Smooth muscle cell (in vitro differentiated cells): Measurements from ENCODE around the gene KCNIP3. TPM values are rescaled to one million over a fixed set of nuclear protein-coding genes. Genes with fewer than 3 reads are reported as not detected.

ENCODE experiments used
- DNase-seq: peaks from one replicate; lab custom pipeline; 2025; ENCODE audit not compliant: unreplicated experiment; lab: John Stamatoyannopoulos, UW
- H2AFZ ChIP-seq: fragments of 200-600 bp; sonication (generic); 2 replicates; pipeline ENCODE4 v1.6.0; 2016; ENCODE audit warnings: antibody characterized with exemption, low read depth, mild to moderate bottlenecking
- H3F3A ChIP-seq: fragments of 200-600 bp; sonication (generic); 2 replicates; pipeline ENCODE4 v1.6.0; 2017; ENCODE audit warnings: antibody characterized with exemption, low read depth
- H3K27ac ChIP-seq: fragments of 200-600 bp; sonication (generic); 2 replicates; pipeline ENCODE4 v1.5.1; 2016; ENCODE audit warnings: low read depth, mild to moderate bottlenecking
- H3K27me3 ChIP-seq: fragments of 200-600 bp; sonication (generic); 2 replicates; pipeline ENCODE4 v1.6.1; 2016; ENCODE audit warnings: low read depth, mild to moderate bottlenecking
- H3K36me3 ChIP-seq: fragments of 200-600 bp; sonication (generic); 2 replicates; pipeline ENCODE4 v1.5.1; 2016; ENCODE audit warnings: low read depth
- H3K4me1 ChIP-seq: fragments of 200-600 bp; sonication (generic); 2 replicates; pipeline ENCODE4 v1.5.1; 2016; ENCODE audit warnings: low read depth
- H3K4me2 ChIP-seq: fragments of 200-600 bp; sonication (generic); 2 replicates; pipeline ENCODE4 v1.6.0; 2016; ENCODE audit warnings: mild to moderate bottlenecking
- H3K4me3 ChIP-seq: fragments of 200-600 bp; sonication (generic); 2 replicates; pipeline ENCODE4 v1.5.1; 2016; ENCODE audit warnings: mild to moderate bottlenecking
- H3K79me2 ChIP-seq: fragments of 200-600 bp; sonication (generic); 2 replicates; pipeline ENCODE4 v1.6.0; 2016; ENCODE audit warnings: low read depth, mild to moderate bottlenecking
- H3K9ac ChIP-seq: fragments of 200-600 bp; sonication (generic); 2 replicates; pipeline ENCODE4 v1.6.0; 2016; ENCODE audit warnings: low read depth
- H3K9me3 ChIP-seq: fragments of 200-600 bp; sonication (generic); replicated peaks from 2 replicates; pipeline ENCODE4 v1.5.1; 2016; ENCODE audit warnings: low read depth
- H4K20me1 ChIP-seq: fragments of 200-600 bp; sonication (generic); 2 replicates; pipeline ENCODE4 v1.6.0; 2016; ENCODE audit warnings: low read depth
- CTCF ChIP-seq: fragments of 200-600 bp; sonication (generic); IDR thresholded peaks from 2 replicates; pipeline ENCODE4 v1.5.1; 2017; ENCODE audit warnings: borderline replicate concordance, mild to moderate bottlenecking, antibody characterized with exemption; ENCODE audit not compliant: insufficient read depth, poor library complexity, severe bottlenecking
- WGBS: methylation state at CpG from one replicate; pipeline ENCODE4 v1.1.7; 2016; ENCODE audit warnings: low lambda C conversion rate; 5-methylcytosine and 5-hydroxymethylcytosine counted together
- polyA plus RNA-seq: library from polyadenylated mRNA; unstranded; fragments of >200 nt; fragmentation: Nextera tagmentation; extraction: Ambion mirVana; gene quantifications from 2 replicates; pipeline ENCODE4 v1.2.1, GENCODE V29; 2016
- total RNA-seq: library from RNA; depleted of rRNA; stranded (reverse); fragments of >200 nt; gene quantifications from 2 replicates; pipeline ENCODE4 v1.2.3, GENCODE V29; 2014

The KCNIP3 gene
- total and polyA plus RNA-seq, 2 experiments from 2014 or later: 1.1 to 7.6 TPM

GRCh38 chr2:95350774-95351597, 53.8 kb downstream of the KCNIP3 start:
- Histone ChIP-seq H3K9ac (no peak overlapping the region), H3K27ac (no peak overlapping the region), H3K4me2 (no peak overlapping the region), H3F3A (no peaks in the 10 kb centered on the region), H4K20me1 (no peaks in the 10 kb centered on the region), H3K79me2 (no peaks in the 10 kb centered on the region), H3K4me1 (no peaks in the 10 kb centered on the region), H3K27me3 (peaks cover 5% of the 10 kb centered on the region), H3K9me3 (no peaks in the 10 kb centered on the region), H2AFZ (no peak overlapping the region), H3K36me3 (no peaks in the 10 kb centered on the region), H3K4me3 (no peak overlapping the region)
- TF ChIP-seq CTCF: no peak
- 85% methylated on average over 13 of the region's 13 CpGs for WGBS
- no peak for DNase-seq

GRCh38 chr2:95351598-95351915, 54.4 kb downstream of the KCNIP3 start:
- H4K20me1 ChIP-seq: no peaks in the 10 kb centered on the region
- H3K9ac ChIP-seq: no peak overlapping the region
- H3K27ac ChIP-seq: no peak overlapping the region
- H3K4me2 ChIP-seq: no peak overlapping the region
- no peak overlapping the region for H3K4me3 ChIP-seq
- no peak for TF ChIP-seq CTCF
- WGBS: 71% methylated on average over 4 of the region's 4 CpGs
- no peaks in the 10 kb centered on the region for H3K36me3 ChIP-seq
- no peaks in the 10 kb centered on the region for H3K4me1 ChIP-seq
- H2AFZ ChIP-seq: no peak overlapping the region
- no peaks in the 10 kb centered on the region for H3K79me2 ChIP-seq
- DNase-seq: no peak
- peaks cover 5% of the 10 kb centered on the region for H3K27me3 ChIP-seq
- no peaks in the 10 kb centered on the region for H3F3A ChIP-seq
- H3K9me3 ChIP-seq: no peaks in the 10 kb centered on the region

GRCh38 chr2:95352310-95353054, 55.3 kb downstream of the KCNIP3 start:
- Histone ChIP-seq H3K4me3 (no peak overlapping the region), H2AFZ (no peak overlapping the region), H4K20me1 (no peaks in the 10 kb centered on the region), H3K4me1 (no peaks in the 10 kb centered on the region), H3K9me3 (no peaks in the 10 kb centered on the region), H3K9ac (no peak overlapping the region), H3K79me2 (no peaks in the 10 kb centered on the region), H3K27me3 (no peaks in the 10 kb centered on the region), H3F3A (no peaks in the 10 kb centered on the region), H3K27ac (no peak overlapping the region), H3K36me3 (no peaks in the 10 kb centered on the region), H3K4me2 (no peak overlapping the region)
- DNase-seq: no peak
- WGBS: 80% methylated on average over 5 of the region's 6 CpGs
- no peak for TF ChIP-seq CTCF
